ENCODE results near the gene ZNF142. TPM values are rescaled to one million over a fixed set of nuclear protein-coding genes. Genes with fewer than 3 reads are reported as not detected.
"Not testable (repeated sequence)": the region's sequence is repeated elsewhere in the genome, so short reads cannot be mapped to it uniquely, and the experiment has no call there.

ZNF142 gene
- total and polyA plus RNA-seq, 7 experiments from 2014 or later, result 6.0 to 49.8 (median 40.7) TPM

GRCh38 chr2:218694405-218695145 is 35.2 kb upstream of the ZNF142 start:
- H3K36me3 ChIP-seq (ENCODE audit: control insufficient read depth in 2 of 3, insufficient read depth in 3 of 3, low read length in 3 of 3), result peaks cover 0 to 42% (median 0%) of the 10 kb centered on the region in 3 experiments
- intact Hi-C loops (cut with micrococcal nuclease), result no loop called here
- H3K9me3 Mint-ChIP-seq, result no peaks in the 10 kb centered on the region
- H3K27ac Mint-ChIP-seq, result no peak overlapping the region
- H3K9me3 ChIP-seq (ENCODE audit: control insufficient read depth in 2 of 3, low read length in 3 of 3), result no peaks in the 10 kb centered on the region
- no peaks in the 10 kb centered on the region for H3K27me3 Mint-ChIP-seq
- H3K4me1 ChIP-seq (ENCODE audit: control insufficient read depth in 2 of 2, insufficient read depth in 2 of 2, low read length in 2 of 2), result no peaks in the 10 kb centered on the region
- no peaks in the 10 kb centered on the region for H3K27me3 ChIP-seq (ENCODE audit: control insufficient read depth in 2 of 2, insufficient read depth in 2 of 2, low read length in 2 of 2)
- H3K4me3 ChIP-seq (ENCODE audit: low read length), result no peak overlapping the region
- ATAC-seq (no peak), DNase-seq (no peak)
- POLR2A ChIA-PET, result no interaction called here
- CTCF ChIA-PET, result interaction anchor here (0.6 kb wide), 1 partner anchor 13 kb away, joined by 3 read pairs; no protein-coding TSS in a partner anchor
- H3K27ac ChIP-seq (ENCODE audit: low read depth, low read length), result no peak overlapping the region
- H3K4me3 Mint-ChIP-seq, result no peak overlapping the region
- H3K4me1 Mint-ChIP-seq, result no peaks in the 10 kb centered on the region
- H3K36me3 Mint-ChIP-seq, result peaks cover 0 to 41% (median 19%) of the 10 kb centered on the region in 5 donors

GRCh38 chr2:218691234-218691633 is 31.8 kb upstream of the ZNF142 start:
- DNase-seq (no peak), ATAC-seq (no peak)
- peaks cover 0 to 31% (median 0%) of the 10 kb centered on the region in 3 experiments for H3K36me3 ChIP-seq (ENCODE audit: control insufficient read depth in 2 of 3, insufficient read depth in 3 of 3, low read length in 3 of 3)
- no peaks in the 10 kb centered on the region for H3K4me1 ChIP-seq (ENCODE audit: control insufficient read depth in 2 of 2, insufficient read depth in 2 of 2, low read length in 2 of 2)
- no peak overlapping the region for H3K27ac ChIP-seq (ENCODE audit: low read depth, low read length)
- H3K9me3 ChIP-seq (ENCODE audit: control insufficient read depth in 2 of 3, low read length in 3 of 3), result no peaks in the 10 kb centered on the region
- Mint-ChIP-seq H3K27ac (no peak overlapping the region), H3K36me3 (peaks cover 0 to 38% (median 16%) of the 10 kb centered on the region in 5 donors), H3K27me3 (no peaks in the 10 kb centered on the region), H3K4me3 (no peak overlapping the region), H3K9me3 (no peaks in the 10 kb centered on the region), H3K4me1 (peaks cover 2 to 5% (median 4%) of the 10 kb centered on the region in 7 donors)
- ChIA-PET POLR2A (interaction anchor here (1.1 kb wide), 1 partner anchor 31 kb away, joined by 3 read pairs; no protein-coding TSS in a partner anchor), CTCF (no interaction called here)
- H3K27me3 ChIP-seq (ENCODE audit: control insufficient read depth in 2 of 2, insufficient read depth in 2 of 2, low read length in 2 of 2), result no peaks in the 10 kb centered on the region
- H3K4me3 ChIP-seq (ENCODE audit: low read length), result no peak overlapping the region
- intact Hi-C loops (cut with micrococcal nuclease), result no loop called here

DNA sequence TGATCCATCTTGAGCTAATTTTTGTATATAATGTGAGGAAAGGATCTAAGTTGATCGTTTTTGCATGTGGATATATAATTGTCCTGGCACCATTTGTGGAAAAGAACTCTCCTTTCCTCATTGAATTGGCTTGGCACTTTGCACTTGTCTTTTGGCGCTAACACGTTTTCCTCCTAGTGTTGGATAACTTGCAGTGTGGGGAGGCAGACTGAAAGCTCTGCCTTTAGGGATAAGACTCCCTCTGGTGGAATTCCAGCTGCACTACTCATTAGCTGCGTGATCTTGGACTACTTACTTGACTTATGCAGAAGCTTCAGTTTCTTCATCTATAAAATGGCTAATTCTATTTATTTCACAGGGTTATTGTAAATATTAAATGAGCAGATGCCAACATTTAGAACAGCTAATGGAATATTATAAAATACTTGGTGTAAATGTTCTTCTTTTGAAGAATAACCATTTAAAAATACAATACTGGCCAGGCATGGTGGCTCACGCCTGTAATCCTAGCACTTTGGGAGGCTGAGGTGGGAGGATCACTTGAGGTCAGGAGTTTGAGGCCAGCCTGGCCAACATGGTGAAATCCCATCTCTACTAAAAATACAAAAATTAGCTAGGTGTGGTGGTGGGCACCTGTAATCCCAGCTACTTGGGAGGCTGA is 28.1 kb upstream of the ZNF142 start:
- not testable (repeated sequence) for H3K9me3 ChIP-seq (ENCODE audit: control insufficient read depth in 2 of 3, low read length in 3 of 3); H3K4me1 Mint-ChIP-seq; H3K4me3 Mint-ChIP-seq; H3K27ac Mint-ChIP-seq; H3K4me1 ChIP-seq (ENCODE audit: control insufficient read depth in 2 of 2, insufficient read depth in 2 of 2, low read length in 2 of 2); H3K27me3 ChIP-seq (ENCODE audit: control insufficient read depth in 2 of 2, insufficient read depth in 2 of 2, low read length in 2 of 2); H3K9me3 Mint-ChIP-seq; H3K27me3 Mint-ChIP-seq; H3K27ac ChIP-seq (ENCODE audit: low read depth, low read length); H3K4me3 ChIP-seq (ENCODE audit: low read length)
- CTCF ChIA-PET, result interaction anchor here (0.5 to 1.2 kb wide), 6 partner anchors 12 to 395 kb away, joined by 3 to 6 read pairs (median 4); partner anchors contain the start of genes BCS1L and ZNF142
- intact Hi-C loops (cut with micrococcal nuclease), result loop anchor here (1.0 kb wide), 4 partner anchors 15 to 281 kb away; partner anchors contain the start of genes BCS1L (in 1 of the 2), RNF25 (in 1 of the 2), STK36 (in 1 of the 2) and ZNF142 (in 1 of the 2)
- H3K36me3 Mint-ChIP-seq, result peaks cover 0 to 35% (median 11%) of the 10 kb centered on the region in 5 donors
- POLR2A ChIA-PET, result interaction anchor here (0.7 kb wide), 1 partner anchor 152 kb away, joined by 3 read pairs; no protein-coding TSS in a partner anchor
- DNase-seq (peak in 7 of 9 donors; percentile 21 to 46 (median 35)), ATAC-seq (peak; percentile 88)
- H3K36me3 ChIP-seq (ENCODE audit: control insufficient read depth in 2 of 3, insufficient read depth in 3 of 3, low read length in 3 of 3), result peaks cover 0 to 16% (median 0%) of the 10 kb centered on the region in 3 experiments

GRCh38 chr2:218680061-218680460 is 20.6 kb upstream of the ZNF142 start:
- H3K4me1 Mint-ChIP-seq, result no peaks in the 10 kb centered on the region
- ChIA-PET POLR2A (no interaction called here), CTCF (no interaction called here)
- H3K4me3 ChIP-seq (ENCODE audit: low read length), result no peak overlapping the region
- no peaks in the 10 kb centered on the region for H3K4me1 ChIP-seq (ENCODE audit: control insufficient read depth in 2 of 2, insufficient read depth in 2 of 2, low read length in 2 of 2)
- H3K36me3 ChIP-seq (ENCODE audit: control insufficient read depth in 2 of 3, insufficient read depth in 3 of 3, low read length in 3 of 3), result peaks cover 0 to 11% (median 0%) of the 10 kb centered on the region in 3 experiments
- H3K27ac Mint-ChIP-seq, result no peak overlapping the region
- intact Hi-C loops (cut with micrococcal nuclease), result no loop called here
- no peaks in the 10 kb centered on the region for H3K9me3 Mint-ChIP-seq
- DNase-seq, result no peak
- no peak overlapping the region for H3K27ac ChIP-seq (ENCODE audit: low read depth, low read length)
- no peaks in the 10 kb centered on the region for H3K27me3 ChIP-seq (ENCODE audit: control insufficient read depth in 2 of 2, insufficient read depth in 2 of 2, low read length in 2 of 2)
- H3K27me3 Mint-ChIP-seq, result no peaks in the 10 kb centered on the region
- H3K36me3 Mint-ChIP-seq, result peaks cover 0 to 38% (median 15%) of the 10 kb centered on the region in 5 donors
- H3K4me3 Mint-ChIP-seq, result no peak overlapping the region
- no peaks in the 10 kb centered on the region for H3K9me3 ChIP-seq (ENCODE audit: control insufficient read depth in 2 of 3, low read length in 3 of 3)
- no peak for ATAC-seq

GRCh38 chr2:218679119-218679518 is 19.7 kb upstream of the ZNF142 start:
- intact Hi-C loops (cut with micrococcal nuclease), result no loop called here
- Histone ChIP-seq H3K36me3 (ENCODE audit: control insufficient read depth in 2 of 3, insufficient read depth in 3 of 3, low read length in 3 of 3) (peaks cover 0 to 11% (median 0%) of the 10 kb centered on the region in 3 experiments), H3K4me1 (ENCODE audit: control insufficient read depth in 2 of 2, insufficient read depth in 2 of 2, low read length in 2 of 2) (no peaks in the 10 kb centered on the region), H3K27me3 (ENCODE audit: control insufficient read depth in 2 of 2, insufficient read depth in 2 of 2, low read length in 2 of 2) (no peaks in the 10 kb centered on the region), H3K27ac (ENCODE audit: low read depth, low read length) (no peak overlapping the region), H3K4me3 (ENCODE audit: low read length) (no peak overlapping the region), H3K9me3 (ENCODE audit: control insufficient read depth in 2 of 3, low read length in 3 of 3) (no peaks in the 10 kb centered on the region)
- Mint-ChIP-seq H3K36me3 (peaks cover 0 to 33% (median 9%) of the 10 kb centered on the region in 5 donors), H3K4me1 (no peaks in the 10 kb centered on the region), H3K27me3 (no peaks in the 10 kb centered on the region), H3K27ac (no peak overlapping the region), H3K4me3 (peak overlapping the region in 1 of 10 donors; percentile 4), H3K9me3 (no peaks in the 10 kb centered on the region)
- ATAC-seq (peak; percentile 89), DNase-seq (no peak)
- ChIA-PET CTCF (no interaction called here), POLR2A (no interaction called here)

DNA sequence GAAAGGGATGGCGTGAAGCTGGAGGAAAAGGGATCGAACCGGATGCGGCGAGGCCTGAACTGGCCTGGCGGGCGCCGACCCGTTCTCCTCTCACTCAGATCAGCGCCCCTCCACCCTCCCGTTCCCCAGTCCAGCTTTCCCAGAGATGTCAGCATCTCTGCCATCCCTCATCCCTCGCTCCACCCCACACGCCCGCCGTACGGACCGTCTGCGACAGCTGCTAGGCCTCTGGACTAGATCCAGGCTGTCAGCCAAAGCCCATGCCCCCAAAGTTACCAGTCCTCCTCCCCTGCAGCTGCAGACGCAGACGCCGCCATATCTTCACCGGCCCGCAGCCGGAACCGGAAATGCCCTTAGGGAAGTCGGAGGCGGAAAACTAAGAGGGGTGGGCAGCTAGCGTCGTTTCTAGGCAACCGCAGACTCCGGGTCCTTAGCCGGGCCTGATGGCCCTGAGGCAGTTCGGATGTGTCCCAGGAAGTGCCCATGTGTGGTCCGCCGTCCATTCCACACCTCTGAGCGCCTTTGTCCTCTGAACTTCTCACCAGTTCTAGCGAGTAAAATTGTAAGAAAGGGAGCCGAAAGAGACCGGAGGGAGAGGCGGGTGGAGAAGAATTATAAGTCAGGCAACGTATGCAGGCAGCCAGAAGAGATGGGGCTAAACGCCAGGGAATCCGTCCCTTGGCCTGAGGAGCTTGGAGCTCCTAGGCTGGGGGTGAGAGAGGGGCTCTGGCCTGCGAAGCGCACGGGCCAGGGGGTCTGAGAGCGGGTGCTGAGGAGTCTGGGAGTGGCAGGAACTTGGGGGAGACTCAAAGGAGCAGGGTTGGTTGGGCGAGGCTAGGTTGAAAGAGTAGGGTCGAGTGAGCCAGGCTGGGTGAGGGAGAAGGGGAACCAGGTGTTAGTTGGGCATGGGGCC is 12.5 kb upstream of the ZNF142 start, which contains the start of the genes RNF25 and STK36:
Gene RNF25, minus strand, starts transcription at position 349 of the 913 bp plus-strand sequence. Its CDS starts 32 bp downstream, at position 317.
Gene STK36, plus strand, starts transcription at position 433 of the 913 bp plus-strand sequence. CDS start 744 bp downstream, outside the sequence.
- ChIA-PET CTCF (interaction anchor here (1.0 to 1.9 kb wide), 5 partner anchors 9 to 399 kb away, joined by 3 to 11 read pairs (median 5); partner anchors contain the start of genes BCS1L and ZNF142), POLR2A (interaction anchor here (0.9 to 5.7 kb wide), 6 partner anchors 9 to 717 kb away, joined by 3 to 69 read pairs (median 4); partner anchors contain the start of genes BCS1L, TTLL4 and ZNF142)
- no peaks in the 10 kb centered on the region for H3K9me3 ChIP-seq (ENCODE audit: control insufficient read depth in 2 of 3, low read length in 3 of 3)
- no peaks in the 10 kb centered on the region for H3K27me3 Mint-ChIP-seq
- peak within 1 kb of the TSS; percentile 84 for H3K27ac ChIP-seq (ENCODE audit: low read depth, low read length)
- ATAC-seq (peak; percentile 96), DNase-seq (peak; percentile 60 to 86 (median 79))
- intact Hi-C loops (cut with micrococcal nuclease), result loop anchor here (1.0 to 5.0 kb wide), 14 partner anchors 13 to 925 kb away; partner anchors contain the start of genes BCS1L (in 2 of the 2), DNAJB2 (in 2 of the 2), DNPEP (in 2 of the 2) and TTLL4 (in 2 of the 2)
- peaks cover 9 to 15% of the 10 kb centered on the region in 2 donors for H3K4me1 ChIP-seq (ENCODE audit: control insufficient read depth in 2 of 2, insufficient read depth in 2 of 2, low read length in 2 of 2)
- peak within 1 kb of the TSS; percentile 81 for H3K4me3 ChIP-seq (ENCODE audit: low read length)
- peak within 1 kb of the TSS; percentile 90 to 98 (median 96) for H3K27ac Mint-ChIP-seq
- H3K9me3 Mint-ChIP-seq, result no peaks in the 10 kb centered on the region
- peaks cover 0 to 7% (median 7%) of the 10 kb centered on the region in 5 donors for H3K36me3 Mint-ChIP-seq
- peaks cover 14 to 29% (median 24%) of the 10 kb centered on the region in 7 donors for H3K4me1 Mint-ChIP-seq
- H3K4me3 Mint-ChIP-seq, result peak within 1 kb of the TSS; percentile 88 to 100 (median 98)
- H3K36me3 ChIP-seq (ENCODE audit: control insufficient read depth in 2 of 3, insufficient read depth in 3 of 3, low read length in 3 of 3), result peaks cover 0 to 22% (median 0%) of the 10 kb centered on the region in 3 experiments
- H3K27me3 ChIP-seq (ENCODE audit: control insufficient read depth in 2 of 2, insufficient read depth in 2 of 2, low read length in 2 of 2), result no peaks in the 10 kb centered on the region

Data from naive thymus-derived CD4-positive, alpha-beta T cell (primary cell).